Spleen (tissue), 7 donors: ENCODE measurements around the gene FILIP1.

Experiments used
- POLR2A ChIP-seq, 3 donors: fragments of 450-650 bp; IDR thresholded peaks; one replicate each; pipeline ENCODE4 v1.5.1; 2017; ENCODE audit warnings: antibody characterized with exemption in 3 of 3, mild to moderate bottlenecking in 1 of 3
- TF ChIP-seq, protein P1 (sequence below), 11 experiments: fragments of 200-600 bp in 7 of 11; fragments of 450-650 bp in 4 of 11; sonication (generic) in 4 of 11; IDR thresholded peaks in 8 of 11; conservative IDR thresholded peaks in 3 of 11; 1 replicate in 7 of 11; 2 replicates in 4 of 11; pipeline versions ENCODE4 v1.4.0 to v1.8.0; 2016 to 2021; ENCODE audit warnings: antibody characterized with exemption in 11 of 11, inconsistent platforms in 4 of 11, mild to moderate bottlenecking in 1 of 11
- donor health status: DM: no; HTN: no; CAD: no; lungs with moderate emphysema.
- donor health status: DM: no; HTN: no; CAD: no.
- donor health status: DM: no; HTN: no; CAD: no.

DNA sequence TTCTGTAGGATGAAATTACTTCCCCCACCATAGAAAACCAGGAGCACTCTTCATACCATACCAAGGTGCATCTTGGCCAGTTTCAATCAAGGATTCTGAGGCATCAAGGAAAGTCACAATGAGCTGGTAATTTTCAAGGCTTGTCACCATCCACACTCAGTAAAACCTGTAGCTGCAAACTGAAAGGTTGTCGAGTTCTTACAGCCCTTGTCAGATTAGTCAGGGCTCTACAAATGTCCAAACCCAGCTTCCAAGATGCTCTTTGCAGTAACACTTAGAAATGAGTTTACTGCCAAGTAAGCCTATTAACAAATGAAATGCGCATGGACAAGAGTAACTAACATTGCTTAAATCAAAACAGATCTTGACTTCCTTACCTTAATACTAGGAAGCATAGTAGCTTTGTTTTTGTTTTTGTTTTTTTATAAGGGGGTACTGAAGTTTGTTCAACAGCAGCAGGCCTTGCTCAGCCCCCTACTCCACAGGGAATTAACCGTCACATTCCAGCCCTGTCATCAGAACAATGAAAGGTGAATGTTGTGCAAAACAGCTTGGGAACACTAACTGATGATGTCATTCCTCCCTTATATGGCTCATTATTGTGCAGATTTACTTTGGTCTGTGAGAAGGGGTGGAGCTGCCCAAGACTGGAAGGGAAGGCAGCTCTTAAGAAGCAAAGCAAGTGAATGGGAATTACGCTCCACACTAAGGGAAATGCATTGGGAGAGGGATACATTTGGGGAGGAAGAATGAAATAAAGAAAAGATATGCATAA lies 159.1 kb downstream of the FILIP1 start:
- TF ChIP-seq, protein P1, sequence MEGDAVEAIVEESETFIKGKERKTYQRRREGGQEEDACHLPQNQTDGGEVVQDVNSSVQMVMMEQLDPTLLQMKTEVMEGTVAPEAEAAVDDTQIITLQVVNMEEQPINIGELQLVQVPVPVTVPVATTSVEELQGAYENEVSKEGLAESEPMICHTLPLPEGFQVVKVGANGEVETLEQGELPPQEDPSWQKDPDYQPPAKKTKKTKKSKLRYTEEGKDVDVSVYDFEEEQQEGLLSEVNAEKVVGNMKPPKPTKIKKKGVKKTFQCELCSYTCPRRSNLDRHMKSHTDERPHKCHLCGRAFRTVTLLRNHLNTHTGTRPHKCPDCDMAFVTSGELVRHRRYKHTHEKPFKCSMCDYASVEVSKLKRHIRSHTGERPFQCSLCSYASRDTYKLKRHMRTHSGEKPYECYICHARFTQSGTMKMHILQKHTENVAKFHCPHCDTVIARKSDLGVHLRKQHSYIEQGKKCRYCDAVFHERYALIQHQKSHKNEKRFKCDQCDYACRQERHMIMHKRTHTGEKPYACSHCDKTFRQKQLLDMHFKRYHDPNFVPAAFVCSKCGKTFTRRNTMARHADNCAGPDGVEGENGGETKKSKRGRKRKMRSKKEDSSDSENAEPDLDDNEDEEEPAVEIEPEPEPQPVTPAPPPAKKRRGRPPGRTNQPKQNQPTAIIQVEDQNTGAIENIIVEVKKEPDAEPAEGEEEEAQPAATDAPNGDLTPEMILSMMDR (IDR thresholded peaks at IDR 0.05 in 8 of 11, conservative IDR thresholded peaks at IDR 0.05 in 3 of 11): no peak
- TF ChIP-seq POLR2A (IDR thresholded peaks at IDR 0.05): no peak
